ENCODE results near the gene GRIN1.

DNA sequence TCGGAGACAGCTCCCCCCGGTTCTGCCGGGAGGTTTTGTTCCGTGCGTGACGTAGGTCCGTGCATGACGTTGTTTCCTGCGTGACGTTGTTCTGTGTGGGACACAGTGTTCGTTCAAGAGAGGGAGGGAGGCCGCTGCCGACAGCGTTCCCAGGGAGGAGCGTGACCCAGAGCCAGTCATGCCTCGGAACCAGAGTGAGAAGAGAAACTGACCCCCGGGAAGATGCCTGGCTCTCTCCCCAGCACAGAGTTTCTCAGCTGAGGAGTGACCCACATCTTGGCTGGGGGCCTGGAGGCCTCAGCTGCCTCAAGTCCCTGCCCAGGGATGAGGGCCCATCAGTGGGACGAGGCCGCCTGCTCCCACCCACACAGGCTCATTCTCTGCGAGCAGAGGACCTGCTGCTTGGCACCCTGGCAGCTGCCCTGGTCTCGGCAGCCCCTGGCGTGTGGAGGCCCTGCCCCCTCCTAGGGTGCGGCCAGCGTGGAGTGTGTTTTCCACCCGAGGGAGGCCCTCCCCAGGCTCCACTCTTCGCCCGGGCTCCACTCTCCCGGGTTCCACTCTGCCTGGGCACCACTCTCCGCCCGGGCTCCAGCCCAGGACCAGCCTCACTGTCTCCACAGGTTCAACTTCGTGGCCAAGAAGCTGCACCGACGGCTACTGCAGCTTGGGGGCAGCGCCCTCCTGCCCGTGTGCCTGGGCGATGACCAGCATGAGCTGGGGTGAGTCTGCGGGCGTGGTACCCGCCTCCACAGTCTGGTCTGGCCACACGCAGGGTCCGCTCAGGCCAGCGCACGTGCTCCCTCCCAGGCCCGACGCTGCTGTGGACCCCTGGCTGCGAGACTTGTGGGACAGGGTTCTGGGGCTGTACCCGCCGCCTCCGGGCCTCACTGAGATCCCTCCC is 74.5 kb downstream of the GRIN1 start:
- TF ChIP-seq POLR2A (IDR thresholded peaks at IDR 0.05; ENCODE audit: control extremely low read depth in 1 of 2, low read depth in 2 of 2, low read length in 2 of 2) (no peak), CHD2 (IDR thresholded peaks at IDR 0.05; ENCODE audit: low read length) (no peak)

Measured in H1 (cell line).